ENCODE measurements around the gene VAV3.

DNA sequence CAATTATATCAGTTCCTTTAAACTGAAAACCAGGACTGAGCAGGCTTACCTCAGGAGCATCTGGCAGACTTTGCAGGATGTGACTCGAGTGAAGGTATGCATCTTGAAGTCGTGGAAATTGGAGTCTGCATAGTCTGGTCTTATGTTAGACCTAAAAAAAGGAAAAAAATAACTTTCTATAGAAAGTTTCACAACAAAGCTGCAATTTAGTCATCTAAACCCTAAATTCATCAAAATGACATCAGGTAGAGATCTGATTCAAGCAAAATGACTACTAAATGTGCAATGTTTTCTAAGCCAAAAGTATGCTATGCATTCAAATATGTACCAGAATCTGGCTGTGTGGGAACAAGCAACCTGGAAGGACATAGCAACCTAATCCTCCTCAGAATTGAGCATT, 260.1 kb downstream of the VAV3 start:
- TF ChIP-seq, protein P1, sequence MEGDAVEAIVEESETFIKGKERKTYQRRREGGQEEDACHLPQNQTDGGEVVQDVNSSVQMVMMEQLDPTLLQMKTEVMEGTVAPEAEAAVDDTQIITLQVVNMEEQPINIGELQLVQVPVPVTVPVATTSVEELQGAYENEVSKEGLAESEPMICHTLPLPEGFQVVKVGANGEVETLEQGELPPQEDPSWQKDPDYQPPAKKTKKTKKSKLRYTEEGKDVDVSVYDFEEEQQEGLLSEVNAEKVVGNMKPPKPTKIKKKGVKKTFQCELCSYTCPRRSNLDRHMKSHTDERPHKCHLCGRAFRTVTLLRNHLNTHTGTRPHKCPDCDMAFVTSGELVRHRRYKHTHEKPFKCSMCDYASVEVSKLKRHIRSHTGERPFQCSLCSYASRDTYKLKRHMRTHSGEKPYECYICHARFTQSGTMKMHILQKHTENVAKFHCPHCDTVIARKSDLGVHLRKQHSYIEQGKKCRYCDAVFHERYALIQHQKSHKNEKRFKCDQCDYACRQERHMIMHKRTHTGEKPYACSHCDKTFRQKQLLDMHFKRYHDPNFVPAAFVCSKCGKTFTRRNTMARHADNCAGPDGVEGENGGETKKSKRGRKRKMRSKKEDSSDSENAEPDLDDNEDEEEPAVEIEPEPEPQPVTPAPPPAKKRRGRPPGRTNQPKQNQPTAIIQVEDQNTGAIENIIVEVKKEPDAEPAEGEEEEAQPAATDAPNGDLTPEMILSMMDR (IDR thresholded peaks at IDR 0.05 in 2 of 3, conservative IDR thresholded peaks at IDR 0.05 in 1 of 3; ENCODE audit: control insufficient read depth in 2 of 3, extremely low read depth in 1 of 3, insufficient read depth in 1 of 3, low read depth in 3 of 3, low read length in 3 of 3): no peak
- TF ChIP-seq NFIC (IDR thresholded peaks at IDR 0.05; ENCODE audit: low read depth, low read length) (no peak), RAD21 (IDR thresholded peaks at IDR 0.05; ENCODE audit: insufficient read depth, low read depth, low read length) (no peak), CEBPB (IDR thresholded peaks at IDR 0.05; ENCODE audit: borderline replicate concordance in 1 of 2, low read depth in 2 of 2, low read length in 2 of 2) (no peak), ASH2L (IDR thresholded peaks at IDR 0.05; ENCODE audit: borderline replicate concordance, low read depth) (no peak), CREB1 (IDR thresholded peaks at IDR 0.05; ENCODE audit: low read depth) (no peak), SMARCA5 (IDR thresholded peaks at IDR 0.05) (no peak)
- TF ChIP-seq, protein P2, sequence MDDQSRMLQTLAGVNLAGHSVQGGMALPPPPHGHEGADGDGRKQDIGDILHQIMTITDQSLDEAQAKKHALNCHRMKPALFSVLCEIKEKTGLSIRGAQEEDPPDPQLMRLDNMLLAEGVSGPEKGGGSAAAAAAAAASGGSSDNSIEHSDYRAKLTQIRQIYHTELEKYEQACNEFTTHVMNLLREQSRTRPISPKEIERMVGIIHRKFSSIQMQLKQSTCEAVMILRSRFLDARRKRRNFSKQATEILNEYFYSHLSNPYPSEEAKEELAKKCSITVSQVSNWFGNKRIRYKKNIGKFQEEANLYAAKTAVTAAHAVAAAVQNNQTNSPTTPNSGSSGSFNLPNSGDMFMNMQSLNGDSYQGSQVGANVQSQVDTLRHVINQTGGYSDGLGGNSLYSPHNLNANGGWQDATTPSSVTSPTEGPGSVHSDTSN (IDR thresholded peaks at IDR 0.05; ENCODE audit: insufficient replicate concordance, low read depth, low read length): no peak
- TF ChIP-seq, protein P3, sequence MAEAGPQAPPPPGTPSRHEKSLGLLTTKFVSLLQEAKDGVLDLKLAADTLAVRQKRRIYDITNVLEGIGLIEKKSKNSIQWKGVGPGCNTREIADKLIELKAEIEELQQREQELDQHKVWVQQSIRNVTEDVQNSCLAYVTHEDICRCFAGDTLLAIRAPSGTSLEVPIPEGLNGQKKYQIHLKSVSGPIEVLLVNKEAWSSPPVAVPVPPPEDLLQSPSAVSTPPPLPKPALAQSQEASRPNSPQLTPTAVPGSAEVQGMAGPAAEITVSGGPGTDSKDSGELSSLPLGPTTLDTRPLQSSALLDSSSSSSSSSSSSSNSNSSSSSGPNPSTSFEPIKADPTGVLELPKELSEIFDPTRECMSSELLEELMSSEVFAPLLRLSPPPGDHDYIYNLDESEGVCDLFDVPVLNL (IDR thresholded peaks at IDR 0.05; ENCODE audit: low read depth, low read length): no peak

All from GM12878 (cell line).